GM23338 (cell line): ENCODE results near the gene ZCCHC17. TPM values are rescaled to one million over a fixed set of nuclear protein-coding genes. Genes with fewer than 3 reads are reported as not detected.

ENCODE experiments used
- ATAC-seq: fragments of 200-7000 bp; cut with Tn5 transposase; 3 replicates; pipeline ENCODE4 v1.9.1; 2020
- DNase-seq: peaks from one replicate; pipeline ENCODE4 v3.0.0-alpha.2; 2015; ENCODE audit warnings: low spot score
- H2AFZ ChIP-seq: fragments of 200-600 bp; sonication (generic); 2 replicates; pipeline ENCODE4 v1.8.0; 2016; ENCODE audit warnings: antibody characterized with exemption, mild to moderate bottlenecking, moderate library complexity
- H3F3A ChIP-seq: fragments of 200-600 bp; sonication (generic); replicated peaks from 2 replicates; pipeline ENCODE4 v1.8.0; 2017; ENCODE audit warnings: antibody characterized with exemption, mixed run types, low read depth
- H3K27ac ChIP-seq: fragments of 200-600 bp; sonication (generic); 2 replicates; pipeline ENCODE4 v1.6.1; 2016; ENCODE audit warnings: low read depth
- H3K27me3 ChIP-seq: fragments of 200-600 bp; sonication (generic); 2 replicates; pipeline ENCODE4 v1.8.0; 2016; ENCODE audit warnings: mild to moderate bottlenecking, mixed run types, moderate library complexity; ENCODE audit not compliant: insufficient read depth
- H3K36me3 ChIP-seq: fragments of 200-600 bp; sonication (generic); 2 replicates; pipeline ENCODE4 v1.8.0; 2016; ENCODE audit warnings: mild to moderate bottlenecking; ENCODE audit not compliant: insufficient read depth
- H3K4me1 ChIP-seq: fragments of 200-600 bp; sonication (generic); 2 replicates; pipeline ENCODE4 v1.8.0; 2016; ENCODE audit warnings: mild to moderate bottlenecking, moderate library complexity; ENCODE audit not compliant: insufficient read depth
- H3K4me2 ChIP-seq: fragments of 200-600 bp; sonication (generic); 2 replicates; pipeline ENCODE4 v1.7.1; 2017; ENCODE audit warnings: mixed run types
- H3K4me3 ChIP-seq: fragments of 200-600 bp; sonication (generic); 2 replicates; pipeline ENCODE4 v1.6.1; 2016; ENCODE audit warnings: mixed run types
- H3K79me2 ChIP-seq: fragments of 200-600 bp; sonication (generic); replicated peaks from 2 replicates; pipeline ENCODE4 v1.8.0; 2017; ENCODE audit warnings: mild to moderate bottlenecking; ENCODE audit not compliant: insufficient read depth
- H3K9me2 ChIP-seq: fragments of 200-600 bp; sonication (generic); 2 replicates; pipeline ENCODE4 v1.8.0; 2017; ENCODE audit not compliant: insufficient read depth
- H4K20me1 ChIP-seq: fragments of 200-600 bp; sonication (generic); replicated peaks from 2 replicates; pipeline ENCODE4 v1.8.0; 2017; ENCODE audit warnings: mild to moderate bottlenecking; ENCODE audit not compliant: insufficient read depth
- H3K27ac Mint-ChIP-seq: 2 replicates; pipeline ENCODE4 v1.8.0; 2020; ENCODE audit warnings: inconsistent platforms, mild to moderate bottlenecking, moderate library complexity, mixed read lengths
- H3K27me3 Mint-ChIP-seq: 3 replicates; pipeline ENCODE4 v1.8.0; 2022; ENCODE audit warnings: low read depth, mild to moderate bottlenecking, moderate library complexity, mixed read lengths, inconsistent platforms; ENCODE audit not compliant: insufficient read depth, poor library complexity
- H3K36me3 Mint-ChIP-seq: 3 replicates; pipeline ENCODE4 v1.8.0; 2021; ENCODE audit warnings: low read depth, mild to moderate bottlenecking, inconsistent platforms, moderate library complexity, mixed read lengths
- H3K4me1 Mint-ChIP-seq: 3 replicates; pipeline ENCODE4 v1.8.0; 2020; ENCODE audit warnings: mild to moderate bottlenecking, inconsistent platforms, mixed read lengths
- H3K4me3 Mint-ChIP-seq: 3 replicates; pipeline ENCODE4 v1.8.0; 2021; ENCODE audit warnings: moderate library complexity, mild to moderate bottlenecking, inconsistent platforms, mixed read lengths
- H3K9me3 Mint-ChIP-seq: 3 replicates; pipeline ENCODE4 v1.8.0; 2020; ENCODE audit warnings: moderate library complexity, mild to moderate bottlenecking, inconsistent platforms, mixed read lengths
- CREB1 ChIP-seq: fragments of 250-450 bp; sonication (Bioruptor Pico); IDR thresholded peaks from 2 replicates; pipeline ENCODE4 v1.5.0; 2020; ENCODE audit warnings: low read depth, mild to moderate bottlenecking, moderate library complexity
- CTCF ChIP-seq, 2 experiments: fragments of 200-600 bp in 1 of 2; sonication (generic) in 1 of 2; conservative IDR thresholded peaks; 2 replicates each; pipeline versions ENCODE4 v1.5.1 to v1.6.1; 2016 to 2017; ENCODE audit warnings: antibody characterized with exemption in 2 of 2, low read depth in 2 of 2, mild to moderate bottlenecking in 2 of 2, moderate library complexity in 1 of 2
- ETS1 ChIP-seq: IDR thresholded peaks from 2 replicates; pipeline ENCODE4 v1.6.1; 2016; ENCODE audit warnings: antibody characterized with exemption
- EZH2 ChIP-seq: fragments of 200-600 bp; sonication (generic); IDR thresholded peaks from one replicate; pipeline ENCODE4 v1.8.0; 2017; ENCODE audit warnings: antibody characterized with exemption, mild to moderate bottlenecking, low read depth; ENCODE audit not compliant: unreplicated experiment
- EZH2phosphoT487 ChIP-seq: fragments of 200-600 bp; sonication (generic); IDR thresholded peaks from one replicate; pipeline ENCODE4 v1.8.1; 2018; ENCODE audit warnings: antibody characterized with exemption; ENCODE audit not compliant: unreplicated experiment
- JUNB ChIP-seq: IDR thresholded peaks from one replicate; pipeline ENCODE4 v1.6.1; 2016; ENCODE audit warnings: antibody characterized with exemption; ENCODE audit not compliant: unreplicated experiment
- NANOG ChIP-seq: IDR thresholded peaks from 2 replicates; pipeline ENCODE4 v1.6.1; 2016; ENCODE audit warnings: antibody characterized with exemption, borderline replicate concordance
- POLR2AphosphoS5 ChIP-seq: IDR thresholded peaks from 2 replicates; pipeline ENCODE4 v1.6.1; 2016; ENCODE audit warnings: antibody characterized with exemption, low read depth
- REST ChIP-seq: IDR thresholded peaks from one replicate; pipeline ENCODE4 v1.6.1; 2018; ENCODE audit warnings: antibody characterized with exemption; ENCODE audit not compliant: unreplicated experiment
- STAT1 ChIP-seq: IDR thresholded peaks from one replicate; pipeline ENCODE4 v1.6.1; 2016; ENCODE audit warnings: antibody characterized with exemption; ENCODE audit not compliant: unreplicated experiment
- ZNF114 ChIP-seq: fragments of 250-450 bp; sonication (Bioruptor Pico); IDR thresholded peaks from 2 replicates; pipeline ENCODE4 v1.5.0; 2020; ENCODE audit warnings: mild to moderate bottlenecking, moderate library complexity
- ZNF331 ChIP-seq: fragments of 250-450 bp; sonication (Bioruptor Pico); IDR thresholded peaks from 2 replicates; pipeline ENCODE4 v1.5.0; 2020; ENCODE audit warnings: low read depth, mild to moderate bottlenecking, moderate library complexity
- polyA plus RNA-seq: library from polyadenylated mRNA; unstranded; fragments of >200 nt; fragmentation: Nextera tagmentation; extraction: Ambion mirVana; gene quantifications from 2 replicates; pipeline ENCODE4 v1.2.1, GENCODE V29; 2016
- total RNA-seq: library from RNA; depleted of rRNA; stranded (reverse); fragments of >200 nt; shearing (Covaris generic); gene quantifications from 2 replicates; pipeline ENCODE4 v1.2.3, GENCODE V29; 2014
- TF ChIP-seq, protein P1 (sequence below): fragments of 250-450 bp; sonication (Bioruptor Pico); IDR thresholded peaks from 2 replicates; pipeline ENCODE4 v1.5.0; 2020; ENCODE audit warnings: mild to moderate bottlenecking, moderate library complexity

ZCCHC17 gene
- total and polyA plus RNA-seq, 2 experiments from 2014 or later = 40.1 to 134 TPM

DNA sequence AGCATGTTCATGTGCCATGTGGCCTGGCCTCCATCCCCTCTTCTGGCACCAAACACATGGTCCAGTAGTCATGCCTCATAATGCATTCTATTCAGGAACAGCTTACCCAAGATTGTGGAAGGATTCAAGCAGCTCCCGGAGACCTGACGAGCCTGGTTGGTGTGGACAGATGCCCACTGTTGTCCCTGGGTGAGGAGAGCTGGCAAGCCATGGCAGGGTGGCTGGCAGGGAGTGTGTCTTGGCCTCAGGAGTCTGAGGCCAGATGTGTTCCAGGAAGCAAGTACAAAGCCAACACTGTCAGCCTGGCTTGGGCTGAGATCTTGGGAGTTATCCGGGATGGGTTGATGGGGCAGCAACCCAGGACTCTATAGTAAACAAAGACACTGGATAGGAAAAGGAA is 83.3 kb downstream of the ZCCHC17 start:
- Histone ChIP-seq H3K27me3 (no peaks in the 10 kb centered on the region), H2AFZ (no peak overlapping the region), H3F3A (no peaks in the 10 kb centered on the region), H3K4me3 (no peak overlapping the region), H4K20me1 (no peaks in the 10 kb centered on the region), H3K36me3 (no peaks in the 10 kb centered on the region), H3K9me2 (no peaks in the 10 kb centered on the region), H3K79me2 (no peaks in the 10 kb centered on the region), H3K27ac (no peak overlapping the region), H3K4me2 (no peak overlapping the region), H3K4me1 (peaks cover 14% of the 10 kb centered on the region)
- H3K27me3 Mint-ChIP-seq = peaks cover 14% of the 10 kb centered on the region
- H3K27ac Mint-ChIP-seq = no peak overlapping the region
- H3K9me3 Mint-ChIP-seq = no peaks in the 10 kb centered on the region
- DNase-seq = no peak
- peaks cover 22% of the 10 kb centered on the region for H3K4me1 Mint-ChIP-seq
- no peaks in the 10 kb centered on the region for H3K36me3 Mint-ChIP-seq
- ATAC-seq = no peak
- TF ChIP-seq ZNF331 (CRISPR knock-in tag) (no peak), EZH2phosphoT487 (no peak), CREB1 (CRISPR knock-in tag) (no peak), JUNB (no peak), STAT1 (no peak), REST (no peak), POLR2AphosphoS5 (no peak), EZH2 (no peak), CTCF (conservative IDR thresholded peaks at IDR 0.05; ENCODE audit: low read depth in 2 of 2) (no peak), ZNF114 (CRISPR knock-in tag) (no peak), NANOG (no peak), ETS1 (no peak)
- TF ChIP-seq, protein P1, sequence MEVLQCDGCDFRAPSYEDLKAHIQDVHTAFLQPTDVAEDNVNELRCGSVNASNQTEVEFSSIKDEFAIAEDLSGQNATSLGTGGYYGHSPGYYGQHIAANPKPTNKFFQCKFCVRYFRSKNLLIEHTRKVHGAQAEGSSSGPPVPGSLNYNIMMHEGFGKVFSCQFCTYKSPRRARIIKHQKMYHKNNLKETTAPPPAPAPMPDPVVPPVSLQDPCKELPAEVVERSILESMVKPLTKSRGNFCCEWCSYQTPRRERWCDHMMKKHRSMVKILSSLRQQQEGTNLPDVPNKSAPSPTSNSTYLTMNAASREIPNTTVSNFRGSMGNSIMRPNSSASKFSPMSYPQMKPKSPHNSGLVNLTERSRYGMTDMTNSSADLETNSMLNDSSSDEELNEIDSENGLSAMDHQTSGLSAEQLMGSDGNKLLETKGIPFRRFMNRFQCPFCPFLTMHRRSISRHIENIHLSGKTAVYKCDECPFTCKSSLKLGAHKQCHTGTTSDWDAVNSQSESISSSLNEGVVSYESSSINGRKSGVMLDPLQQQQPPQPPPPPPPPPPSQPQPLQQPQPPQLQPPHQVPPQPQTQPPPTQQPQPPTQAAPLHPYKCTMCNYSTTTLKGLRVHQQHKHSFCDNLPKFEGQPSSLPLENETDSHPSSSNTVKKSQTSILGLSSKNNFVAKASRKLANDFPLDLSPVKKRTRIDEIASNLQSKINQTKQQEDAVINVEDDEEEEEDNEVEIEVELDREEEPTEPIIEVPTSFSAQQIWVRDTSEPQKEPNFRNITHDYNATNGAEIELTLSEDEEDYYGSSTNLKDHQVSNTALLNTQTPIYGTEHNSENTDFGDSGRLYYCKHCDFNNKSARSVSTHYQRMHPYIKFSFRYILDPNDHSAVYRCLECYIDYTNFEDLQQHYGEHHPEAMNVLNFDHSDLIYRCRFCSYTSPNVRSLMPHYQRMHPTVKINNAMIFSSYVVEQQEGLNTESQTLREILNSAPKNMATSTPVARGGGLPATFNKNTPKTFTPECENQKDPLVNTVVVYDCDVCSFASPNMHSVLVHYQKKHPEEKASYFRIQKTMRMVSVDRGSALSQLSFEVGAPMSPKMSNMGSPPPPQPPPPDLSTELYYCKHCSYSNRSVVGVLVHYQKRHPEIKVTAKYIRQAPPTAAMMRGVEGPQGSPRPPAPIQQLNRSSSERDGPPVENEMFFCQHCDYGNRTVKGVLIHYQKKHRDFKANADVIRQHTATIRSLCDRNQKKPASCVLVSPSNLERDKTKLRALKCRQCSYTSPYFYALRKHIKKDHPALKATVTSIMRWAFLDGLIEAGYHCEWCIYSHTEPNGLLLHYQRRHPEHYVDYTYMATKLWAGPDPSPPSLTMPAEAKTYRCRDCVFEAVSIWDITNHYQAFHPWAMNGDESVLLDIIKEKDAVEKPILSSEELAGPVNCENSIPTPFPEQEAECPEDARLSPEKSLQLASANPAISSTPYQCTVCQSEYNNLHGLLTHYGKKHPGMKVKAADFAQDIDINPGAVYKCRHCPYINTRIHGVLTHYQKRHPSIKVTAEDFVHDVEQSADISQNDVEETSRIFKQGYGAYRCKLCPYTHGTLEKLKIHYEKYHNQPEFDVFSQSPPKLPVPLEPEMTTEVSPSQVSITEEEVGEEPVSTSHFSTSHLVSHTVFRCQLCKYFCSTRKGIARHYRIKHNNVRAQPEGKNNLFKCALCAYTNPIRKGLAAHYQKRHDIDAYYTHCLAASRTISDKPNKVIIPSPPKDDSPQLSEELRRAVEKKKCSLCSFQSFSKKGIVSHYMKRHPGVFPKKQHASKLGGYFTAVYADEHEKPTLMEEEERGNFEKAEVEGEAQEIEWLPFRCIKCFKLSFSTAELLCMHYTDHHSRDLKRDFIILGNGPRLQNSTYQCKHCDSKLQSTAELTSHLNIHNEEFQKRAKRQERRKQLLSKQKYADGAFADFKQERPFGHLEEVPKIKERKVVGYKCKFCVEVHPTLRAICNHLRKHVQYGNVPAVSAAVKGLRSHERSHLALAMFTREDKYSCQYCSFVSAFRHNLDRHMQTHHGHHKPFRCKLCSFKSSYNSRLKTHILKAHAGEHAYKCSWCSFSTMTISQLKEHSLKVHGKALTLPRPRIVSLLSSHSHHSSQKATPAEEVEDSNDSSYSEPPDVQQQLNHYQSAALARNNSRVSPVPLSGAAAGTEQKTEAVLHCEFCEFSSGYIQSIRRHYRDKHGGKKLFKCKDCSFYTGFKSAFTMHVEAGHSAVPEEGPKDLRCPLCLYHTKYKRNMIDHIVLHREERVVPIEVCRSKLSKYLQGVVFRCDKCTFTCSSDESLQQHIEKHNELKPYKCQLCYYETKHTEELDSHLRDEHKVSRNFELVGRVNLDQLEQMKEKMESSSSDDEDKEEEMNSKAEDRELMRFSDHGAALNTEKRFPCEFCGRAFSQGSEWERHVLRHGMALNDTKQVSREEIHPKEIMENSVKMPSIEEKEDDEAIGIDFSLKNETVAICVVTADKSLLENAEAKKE (CRISPR knock-in tag) = no peak
- no peak overlapping the region for H3K4me3 Mint-ChIP-seq
